ENCODE measurements around the gene CLCN6. TPM values are rescaled to one million over a fixed set of nuclear protein-coding genes. Genes with fewer than 3 reads are reported as not detected.

CLCN6 gene
- total and polyA plus RNA-seq, 2 of the 13 experiments (the other 11 are each of a cell fraction or from before 2014, with no cell fraction given), result 14.9 to 19.3 TPM

DNA sequence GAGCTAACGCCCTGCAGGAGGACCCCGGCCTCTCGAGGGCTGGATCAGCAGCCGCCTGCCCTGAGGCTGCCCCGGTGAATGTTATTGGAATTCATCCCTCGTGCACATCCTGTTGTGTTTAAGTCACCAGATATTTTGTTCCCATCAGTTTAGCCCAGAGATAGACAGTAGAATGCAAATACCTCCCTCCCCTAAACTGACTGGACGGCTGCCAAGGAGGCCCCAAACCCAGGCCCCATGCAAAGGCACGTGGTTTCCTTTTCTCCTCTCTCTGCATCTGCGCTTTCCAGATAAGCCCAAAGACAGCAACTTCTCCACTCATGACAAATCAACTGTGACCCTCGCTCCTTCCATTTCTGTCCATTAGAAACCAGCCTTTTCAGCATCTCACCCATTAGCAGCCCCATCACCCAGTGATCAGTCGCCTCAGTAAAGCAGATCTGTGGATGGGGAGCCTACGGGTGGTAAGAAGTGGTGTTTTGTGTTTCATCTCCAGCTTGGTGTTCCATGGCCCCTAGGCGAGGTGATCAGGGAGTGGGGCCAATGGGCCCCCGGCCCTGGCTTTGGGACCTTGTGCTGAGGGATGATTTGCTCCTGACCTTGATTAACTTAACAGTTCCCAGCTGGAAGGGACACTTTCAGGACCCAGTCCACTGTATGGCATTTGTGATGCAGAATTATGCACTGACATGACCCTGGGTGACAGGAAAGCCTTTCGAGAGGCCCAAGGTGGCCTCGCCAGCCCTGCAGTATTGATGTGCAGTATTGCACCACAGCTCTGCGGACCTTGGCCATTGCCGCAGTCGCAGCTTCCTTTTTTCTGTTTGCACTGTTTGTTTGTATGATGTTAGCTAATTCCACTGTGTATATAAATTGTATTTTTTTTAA, 36.4 kb downstream of the CLCN6 start (continued):
- TF ChIP-seq U2AF1 (optimal IDR thresholded peaks at IDR 0.05; ENCODE audit: low read depth, low read length) (no peak), HNRNPK (IDR thresholded peaks at IDR 0.05; ENCODE audit: low read depth, low read length, poor library complexity, severe bottlenecking) (no peak), ZNF674 (CRISPR knock-in tag; IDR thresholded peaks at IDR 0.05; ENCODE audit: low read depth) (no peak), IRF2 (CRISPR knock-in tag; IDR thresholded peaks at IDR 0.05) (peak; percentile 79; the same call in 1 of the 2 replicates), RBAK (CRISPR knock-in tag; IDR thresholded peaks at IDR 0.05) (no peak), STAT5B (CRISPR knock-in tag; IDR thresholded peaks at IDR 0.05) (0 out of 2 replicates have a peak, but pooled peaks have one; percentile 42), TEAD3 (CRISPR knock-in tag; optimal IDR thresholded peaks at IDR 0.05; ENCODE audit: borderline replicate concordance) (peak; percentile 89), REPIN1 (CRISPR knock-in tag; IDR thresholded peaks at IDR 0.05; ENCODE audit: borderline replicate concordance, low read depth) (peak; percentile 60; the same call in 1 of the 2 replicates), NFE2L1 (CRISPR knock-in tag; IDR thresholded peaks at IDR 0.05; ENCODE audit: borderline replicate concordance) (no peak), ZNF567 (CRISPR knock-in tag; IDR thresholded peaks at IDR 0.05; ENCODE audit: borderline replicate concordance) (no peak), ZNF672 (CRISPR knock-in tag; IDR thresholded peaks at IDR 0.05) (no peak), EED (CRISPR knock-in tag; IDR thresholded peaks at IDR 0.05) (no peak), SYNCRIP (IDR thresholded peaks at IDR 0.05; ENCODE audit: insufficient read depth, low read depth, low read length) (no peak), HNRNPL (IDR thresholded peaks at IDR 0.05; ENCODE audit: low read depth, low read length) (no peak)
- TF ChIP-seq, protein P1, sequence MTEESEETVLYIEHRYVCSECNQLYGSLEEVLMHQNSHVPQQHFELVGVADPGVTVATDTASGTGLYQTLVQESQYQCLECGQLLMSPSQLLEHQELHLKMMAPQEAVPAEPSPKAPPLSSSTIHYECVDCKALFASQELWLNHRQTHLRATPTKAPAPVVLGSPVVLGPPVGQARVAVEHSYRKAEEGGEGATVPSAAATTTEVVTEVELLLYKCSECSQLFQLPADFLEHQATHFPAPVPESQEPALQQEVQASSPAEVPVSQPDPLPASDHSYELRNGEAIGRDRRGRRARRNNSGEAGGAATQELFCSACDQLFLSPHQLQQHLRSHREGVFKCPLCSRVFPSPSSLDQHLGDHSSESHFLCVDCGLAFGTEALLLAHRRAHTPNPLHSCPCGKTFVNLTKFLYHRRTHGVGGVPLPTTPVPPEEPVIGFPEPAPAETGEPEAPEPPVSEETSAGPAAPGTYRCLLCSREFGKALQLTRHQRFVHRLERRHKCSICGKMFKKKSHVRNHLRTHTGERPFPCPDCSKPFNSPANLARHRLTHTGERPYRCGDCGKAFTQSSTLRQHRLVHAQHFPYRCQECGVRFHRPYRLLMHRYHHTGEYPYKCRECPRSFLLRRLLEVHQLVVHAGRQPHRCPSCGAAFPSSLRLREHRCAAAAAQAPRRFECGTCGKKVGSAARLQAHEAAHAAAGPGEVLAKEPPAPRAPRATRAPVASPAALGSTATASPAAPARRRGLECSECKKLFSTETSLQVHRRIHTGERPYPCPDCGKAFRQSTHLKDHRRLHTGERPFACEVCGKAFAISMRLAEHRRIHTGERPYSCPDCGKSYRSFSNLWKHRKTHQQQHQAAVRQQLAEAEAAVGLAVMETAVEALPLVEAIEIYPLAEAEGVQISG (CRISPR knock-in tag; IDR thresholded peaks at IDR 0.05), result peak; percentile 71
- TF ChIP-seq, protein P2, sequence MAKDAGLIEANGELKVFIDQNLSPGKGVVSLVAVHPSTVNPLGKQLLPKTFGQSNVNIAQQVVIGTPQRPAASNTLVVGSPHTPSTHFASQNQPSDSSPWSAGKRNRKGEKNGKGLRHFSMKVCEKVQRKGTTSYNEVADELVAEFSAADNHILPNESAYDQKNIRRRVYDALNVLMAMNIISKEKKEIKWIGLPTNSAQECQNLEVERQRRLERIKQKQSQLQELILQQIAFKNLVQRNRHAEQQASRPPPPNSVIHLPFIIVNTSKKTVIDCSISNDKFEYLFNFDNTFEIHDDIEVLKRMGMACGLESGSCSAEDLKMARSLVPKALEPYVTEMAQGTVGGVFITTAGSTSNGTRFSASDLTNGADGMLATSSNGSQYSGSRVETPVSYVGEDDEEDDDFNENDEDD (CRISPR knock-in tag; IDR thresholded peaks at IDR 0.05; ENCODE audit: borderline replicate concordance), result peak; percentile 35; the same call in 1 of the 2 replicates
- TF ChIP-seq, protein P3, sequence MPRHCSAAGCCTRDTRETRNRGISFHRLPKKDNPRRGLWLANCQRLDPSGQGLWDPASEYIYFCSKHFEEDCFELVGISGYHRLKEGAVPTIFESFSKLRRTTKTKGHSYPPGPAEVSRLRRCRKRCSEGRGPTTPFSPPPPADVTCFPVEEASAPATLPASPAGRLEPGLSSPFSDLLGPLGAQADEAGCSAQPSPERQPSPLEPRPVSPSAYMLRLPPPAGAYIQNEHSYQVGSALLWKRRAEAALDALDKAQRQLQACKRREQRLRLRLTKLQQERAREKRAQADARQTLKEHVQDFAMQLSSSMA (CRISPR knock-in tag; IDR thresholded peaks at IDR 0.05), result no peak
- TF ChIP-seq, protein P4, sequence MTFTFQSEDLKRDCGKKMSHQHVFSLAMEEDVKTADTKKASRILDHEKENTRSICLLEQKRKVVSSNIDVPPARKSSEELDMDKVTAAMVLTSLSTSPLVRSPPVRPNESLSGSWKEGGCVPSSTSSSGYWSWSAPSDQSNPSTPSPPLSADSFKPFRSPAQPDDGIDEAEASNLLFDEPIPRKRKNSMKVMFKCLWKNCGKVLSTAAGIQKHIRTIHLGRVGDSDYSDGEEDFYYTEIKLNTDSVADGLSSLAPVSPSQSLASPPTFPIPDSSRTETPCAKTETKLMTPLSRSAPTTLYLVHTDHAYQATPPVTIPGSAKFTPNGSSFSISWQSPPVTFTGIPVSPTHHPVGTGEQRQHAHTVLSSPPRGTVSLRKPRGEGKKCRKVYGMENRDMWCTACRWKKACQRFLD (CRISPR knock-in tag; IDR thresholded peaks at IDR 0.05; ENCODE audit: borderline replicate concordance), result no peak
- TF ChIP-seq, protein P5, sequence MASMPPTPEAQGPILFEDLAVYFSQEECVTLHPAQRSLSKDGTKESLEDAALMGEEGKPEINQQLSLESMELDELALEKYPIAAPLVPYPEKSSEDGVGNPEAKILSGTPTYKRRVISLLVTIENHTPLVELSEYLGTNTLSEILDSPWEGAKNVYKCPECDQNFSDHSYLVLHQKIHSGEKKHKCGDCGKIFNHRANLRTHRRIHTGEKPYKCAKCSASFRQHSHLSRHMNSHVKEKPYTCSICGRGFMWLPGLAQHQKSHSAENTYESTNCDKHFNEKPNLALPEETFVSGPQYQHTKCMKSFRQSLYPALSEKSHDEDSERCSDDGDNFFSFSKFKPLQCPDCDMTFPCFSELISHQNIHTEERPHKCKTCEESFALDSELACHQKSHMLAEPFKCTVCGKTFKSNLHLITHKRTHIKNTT (CRISPR knock-in tag; IDR thresholded peaks at IDR 0.05), result no peak
- TF ChIP-seq, protein P6, sequence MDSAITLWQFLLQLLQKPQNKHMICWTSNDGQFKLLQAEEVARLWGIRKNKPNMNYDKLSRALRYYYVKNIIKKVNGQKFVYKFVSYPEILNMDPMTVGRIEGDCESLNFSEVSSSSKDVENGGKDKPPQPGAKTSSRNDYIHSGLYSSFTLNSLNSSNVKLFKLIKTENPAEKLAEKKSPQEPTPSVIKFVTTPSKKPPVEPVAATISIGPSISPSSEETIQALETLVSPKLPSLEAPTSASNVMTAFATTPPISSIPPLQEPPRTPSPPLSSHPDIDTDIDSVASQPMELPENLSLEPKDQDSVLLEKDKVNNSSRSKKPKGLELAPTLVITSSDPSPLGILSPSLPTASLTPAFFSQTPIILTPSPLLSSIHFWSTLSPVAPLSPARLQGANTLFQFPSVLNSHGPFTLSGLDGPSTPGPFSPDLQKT (CRISPR knock-in tag; IDR thresholded peaks at IDR 0.05; ENCODE audit: borderline replicate concordance), result no peak

Measured in HepG2 (cell line).